ENCODE data around the gene PLCD3. TPM values are rescaled to one million over a fixed set of nuclear protein-coding genes. Genes with fewer than 3 reads are reported as not detected.

Gene PLCD3
- total and polyA plus RNA-seq, 9 of the 15 experiments (the other 6 are each of a cell fraction or from before 2014, with no cell fraction given) = 0.20 to 22.6 (median 7.5) TPM

DNA sequence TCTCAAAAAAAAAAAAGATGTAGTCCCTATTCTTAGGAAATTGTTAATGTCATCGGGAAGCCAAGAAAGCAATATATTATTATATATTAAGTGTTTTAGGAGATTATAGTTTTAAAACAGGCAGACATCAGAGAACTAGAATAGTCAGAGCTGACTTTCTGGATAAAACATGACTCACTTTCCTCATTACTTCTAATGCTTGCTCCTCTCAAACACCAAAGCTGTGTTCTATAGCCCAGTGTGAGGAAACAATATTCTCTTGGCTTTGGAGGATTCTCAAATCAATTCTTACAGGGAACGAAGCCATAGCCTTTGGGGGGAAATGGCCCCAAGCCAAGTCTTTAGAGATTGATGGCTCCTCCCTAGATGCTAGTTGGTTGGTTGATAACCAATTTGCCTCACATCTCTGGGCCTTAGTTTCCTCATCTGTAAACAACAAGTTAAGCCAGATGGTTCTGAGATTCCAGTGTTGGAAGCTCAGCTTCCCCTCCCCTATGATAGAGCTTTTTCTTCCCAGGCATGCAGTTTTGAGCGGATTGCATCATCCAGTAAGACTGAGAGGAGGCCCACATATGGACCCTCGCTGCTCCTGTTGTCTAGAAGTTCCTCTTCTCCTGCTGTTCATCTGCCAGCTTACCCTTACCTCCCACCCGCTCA lies 58.8 kb downstream of the PLCD3 start (continued):
- peak; percentile 51 for TF ChIP-seq NFIC (IDR thresholded peaks at IDR 0.05)
- peak; percentile 72; the same call in 1 of the 2 replicates for TF ChIP-seq ZNF175 (CRISPR knock-in tag; IDR thresholded peaks at IDR 0.05; ENCODE audit: low read depth)
- TF ChIP-seq, protein P1, sequence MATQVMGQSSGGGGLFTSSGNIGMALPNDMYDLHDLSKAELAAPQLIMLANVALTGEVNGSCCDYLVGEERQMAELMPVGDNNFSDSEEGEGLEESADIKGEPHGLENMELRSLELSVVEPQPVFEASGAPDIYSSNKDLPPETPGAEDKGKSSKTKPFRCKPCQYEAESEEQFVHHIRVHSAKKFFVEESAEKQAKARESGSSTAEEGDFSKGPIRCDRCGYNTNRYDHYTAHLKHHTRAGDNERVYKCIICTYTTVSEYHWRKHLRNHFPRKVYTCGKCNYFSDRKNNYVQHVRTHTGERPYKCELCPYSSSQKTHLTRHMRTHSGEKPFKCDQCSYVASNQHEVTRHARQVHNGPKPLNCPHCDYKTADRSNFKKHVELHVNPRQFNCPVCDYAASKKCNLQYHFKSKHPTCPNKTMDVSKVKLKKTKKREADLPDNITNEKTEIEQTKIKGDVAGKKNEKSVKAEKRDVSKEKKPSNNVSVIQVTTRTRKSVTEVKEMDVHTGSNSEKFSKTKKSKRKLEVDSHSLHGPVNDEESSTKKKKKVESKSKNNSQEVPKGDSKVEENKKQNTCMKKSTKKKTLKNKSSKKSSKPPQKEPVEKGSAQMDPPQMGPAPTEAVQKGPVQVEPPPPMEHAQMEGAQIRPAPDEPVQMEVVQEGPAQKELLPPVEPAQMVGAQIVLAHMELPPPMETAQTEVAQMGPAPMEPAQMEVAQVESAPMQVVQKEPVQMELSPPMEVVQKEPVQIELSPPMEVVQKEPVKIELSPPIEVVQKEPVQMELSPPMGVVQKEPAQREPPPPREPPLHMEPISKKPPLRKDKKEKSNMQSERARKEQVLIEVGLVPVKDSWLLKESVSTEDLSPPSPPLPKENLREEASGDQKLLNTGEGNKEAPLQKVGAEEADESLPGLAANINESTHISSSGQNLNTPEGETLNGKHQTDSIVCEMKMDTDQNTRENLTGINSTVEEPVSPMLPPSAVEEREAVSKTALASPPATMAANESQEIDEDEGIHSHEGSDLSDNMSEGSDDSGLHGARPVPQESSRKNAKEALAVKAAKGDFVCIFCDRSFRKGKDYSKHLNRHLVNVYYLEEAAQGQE (IDR thresholded peaks at IDR 0.05; ENCODE audit: borderline replicate concordance) = no peak
- TF ChIP-seq, protein P1 (CRISPR knock-in tag; IDR thresholded peaks at IDR 0.05; ENCODE audit: low read depth) = no peak
- TF ChIP-seq MYC (IDR thresholded peaks at IDR 0.05; ENCODE audit: low read depth, low read length) = peak; percentile 72
- TF ChIP-seq MYC (CRISPR knock-in tag; IDR thresholded peaks at IDR 0.05; ENCODE audit: borderline replicate concordance, low read depth) = no peak
- peak; percentile 40 for TF ChIP-seq L3MBTL2 (IDR thresholded peaks at IDR 0.05)
- no peak for TF ChIP-seq DPF2 (IDR thresholded peaks at IDR 0.05)
- TF ChIP-seq CBX2 (IDR thresholded peaks at IDR 0.05; ENCODE audit: insufficient read depth, low read length, poor library complexity, severe bottlenecking) = no peak
- TF ChIP-seq, protein P2, sequence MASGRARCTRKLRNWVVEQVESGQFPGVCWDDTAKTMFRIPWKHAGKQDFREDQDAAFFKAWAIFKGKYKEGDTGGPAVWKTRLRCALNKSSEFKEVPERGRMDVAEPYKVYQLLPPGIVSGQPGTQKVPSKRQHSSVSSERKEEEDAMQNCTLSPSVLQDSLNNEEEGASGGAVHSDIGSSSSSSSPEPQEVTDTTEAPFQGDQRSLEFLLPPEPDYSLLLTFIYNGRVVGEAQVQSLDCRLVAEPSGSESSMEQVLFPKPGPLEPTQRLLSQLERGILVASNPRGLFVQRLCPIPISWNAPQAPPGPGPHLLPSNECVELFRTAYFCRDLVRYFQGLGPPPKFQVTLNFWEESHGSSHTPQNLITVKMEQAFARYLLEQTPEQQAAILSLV (tag; IDR thresholded peaks at IDR 0.05) = peak; percentile 29; the same call in 1 of the 2 replicates
- TF ChIP-seq JUND (IDR thresholded peaks at IDR 0.05; ENCODE audit: borderline replicate concordance, low read depth, low read length) = peak; percentile 75
- TF ChIP-seq JUND (tag; IDR thresholded peaks at IDR 0.05; ENCODE audit: borderline replicate concordance, low read depth, low read length) = no peak
- TF ChIP-seq ZNF592 (IDR thresholded peaks at IDR 0.05) = peak; percentile 55; the same call in 1 of the 2 replicates
- TF ChIP-seq CEBPG (CRISPR knock-in tag; IDR thresholded peaks at IDR 0.05) = peak; percentile 88
- TF ChIP-seq CEBPG (tag; conservative IDR thresholded peaks at IDR 0.05 in 1 of 2, IDR thresholded peaks at IDR 0.05 in 1 of 2) = peak; percentile 74 to 94

Data from K562 (cell line).